Measurements from ENCODE around the gene MSLN.

GRCh38 chr16:747978-748746, 12.4 kb upstream of the MSLN start:
- TF ChIP-seq EZH2 (IDR thresholded peaks at IDR 0.05; ENCODE audit: borderline replicate concordance, low read depth, low read length, severe bottlenecking) (no peak), CTCF (IDR thresholded peaks at IDR 0.05; ENCODE audit: borderline replicate concordance, extremely low read depth, low read length, poor library complexity, severe bottlenecking) (no peak)
